ENCODE measurements around the gene ZNF189.

ZNF189 gene

DNA sequence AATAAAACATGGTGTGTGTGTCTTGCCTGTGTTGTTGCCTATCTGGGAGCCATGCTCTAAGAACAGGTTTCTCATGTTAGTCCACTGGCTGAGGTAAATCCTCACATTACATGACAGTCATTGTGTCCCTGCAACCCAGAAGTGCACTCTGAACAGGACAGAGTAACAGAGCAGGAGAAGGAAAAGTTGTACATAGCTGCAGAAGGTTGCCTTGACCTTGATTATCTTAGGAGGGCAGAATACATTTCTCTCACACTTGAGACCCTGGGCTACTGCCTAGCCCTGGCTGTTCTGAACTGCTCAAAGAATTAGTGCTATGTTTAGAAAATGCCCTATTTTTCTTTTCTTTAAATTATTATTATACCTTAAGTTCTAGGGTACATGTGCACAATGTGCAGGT lies 16.9 kb downstream of the ZNF189 start:
- DNase-seq (ENCODE audit: extremely low spot score): no peak
- TF ChIP-seq, protein P1, sequence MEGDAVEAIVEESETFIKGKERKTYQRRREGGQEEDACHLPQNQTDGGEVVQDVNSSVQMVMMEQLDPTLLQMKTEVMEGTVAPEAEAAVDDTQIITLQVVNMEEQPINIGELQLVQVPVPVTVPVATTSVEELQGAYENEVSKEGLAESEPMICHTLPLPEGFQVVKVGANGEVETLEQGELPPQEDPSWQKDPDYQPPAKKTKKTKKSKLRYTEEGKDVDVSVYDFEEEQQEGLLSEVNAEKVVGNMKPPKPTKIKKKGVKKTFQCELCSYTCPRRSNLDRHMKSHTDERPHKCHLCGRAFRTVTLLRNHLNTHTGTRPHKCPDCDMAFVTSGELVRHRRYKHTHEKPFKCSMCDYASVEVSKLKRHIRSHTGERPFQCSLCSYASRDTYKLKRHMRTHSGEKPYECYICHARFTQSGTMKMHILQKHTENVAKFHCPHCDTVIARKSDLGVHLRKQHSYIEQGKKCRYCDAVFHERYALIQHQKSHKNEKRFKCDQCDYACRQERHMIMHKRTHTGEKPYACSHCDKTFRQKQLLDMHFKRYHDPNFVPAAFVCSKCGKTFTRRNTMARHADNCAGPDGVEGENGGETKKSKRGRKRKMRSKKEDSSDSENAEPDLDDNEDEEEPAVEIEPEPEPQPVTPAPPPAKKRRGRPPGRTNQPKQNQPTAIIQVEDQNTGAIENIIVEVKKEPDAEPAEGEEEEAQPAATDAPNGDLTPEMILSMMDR (IDR thresholded peaks at IDR 0.05; ENCODE audit: control extremely low read depth, extremely low read depth, low read depth, missing control alignments): no peak
- ChIA-PET POLR2A (no interaction called here), CTCF (no interaction called here)

DNA sequence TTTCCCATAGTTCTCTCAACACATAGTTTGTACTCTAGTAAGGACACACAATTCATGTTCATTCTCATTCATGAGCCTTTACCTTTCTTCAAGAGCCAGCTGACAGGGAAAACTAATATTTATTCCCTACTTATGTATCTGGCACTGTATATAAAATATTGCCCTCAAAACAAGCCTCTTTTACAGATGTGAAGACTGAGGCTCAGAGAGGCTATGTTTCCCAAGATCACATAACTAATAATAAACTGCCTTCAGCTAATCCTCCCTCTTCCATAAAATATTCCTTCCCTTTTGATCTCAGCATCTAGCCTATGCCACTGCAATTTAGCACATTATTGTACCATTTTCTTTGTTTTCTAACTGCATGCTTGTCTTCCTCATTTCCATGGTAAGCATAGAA lies 18.7 kb downstream of the ZNF189 start:
- TF ChIP-seq, protein P1 (IDR thresholded peaks at IDR 0.05; ENCODE audit: control extremely low read depth, extremely low read depth, low read depth, missing control alignments): no peak
- POLR2A ChIA-PET: no interaction called here
- CTCF ChIA-PET: no interaction called here
- DNase-seq (ENCODE audit: extremely low spot score): no peak

DNA sequence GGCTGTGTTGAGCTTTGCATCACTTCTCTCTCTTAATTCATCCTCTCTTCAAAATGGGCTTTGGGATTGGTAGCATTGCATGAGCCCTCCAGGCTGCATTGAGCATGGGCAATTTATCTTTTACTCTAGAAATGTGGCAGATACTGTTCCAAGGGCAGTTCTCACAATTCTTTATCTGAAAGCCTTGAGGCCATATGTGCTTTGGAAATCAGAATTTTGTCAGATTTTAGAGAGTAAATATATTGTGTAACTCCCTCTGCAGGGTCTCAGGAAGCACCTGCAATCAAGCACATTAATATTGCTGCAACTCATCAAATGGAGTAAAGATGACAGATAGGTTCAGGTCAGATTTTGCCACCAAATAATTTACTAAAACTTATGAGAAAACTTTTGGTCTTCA lies 19.3 kb downstream of the ZNF189 start:
- POLR2A ChIA-PET: no interaction called here
- CTCF ChIA-PET: no interaction called here
- TF ChIP-seq, protein P1 (IDR thresholded peaks at IDR 0.05; ENCODE audit: control extremely low read depth, extremely low read depth, low read depth, missing control alignments): no peak
- no peak for DNase-seq (ENCODE audit: extremely low spot score)

DNA sequence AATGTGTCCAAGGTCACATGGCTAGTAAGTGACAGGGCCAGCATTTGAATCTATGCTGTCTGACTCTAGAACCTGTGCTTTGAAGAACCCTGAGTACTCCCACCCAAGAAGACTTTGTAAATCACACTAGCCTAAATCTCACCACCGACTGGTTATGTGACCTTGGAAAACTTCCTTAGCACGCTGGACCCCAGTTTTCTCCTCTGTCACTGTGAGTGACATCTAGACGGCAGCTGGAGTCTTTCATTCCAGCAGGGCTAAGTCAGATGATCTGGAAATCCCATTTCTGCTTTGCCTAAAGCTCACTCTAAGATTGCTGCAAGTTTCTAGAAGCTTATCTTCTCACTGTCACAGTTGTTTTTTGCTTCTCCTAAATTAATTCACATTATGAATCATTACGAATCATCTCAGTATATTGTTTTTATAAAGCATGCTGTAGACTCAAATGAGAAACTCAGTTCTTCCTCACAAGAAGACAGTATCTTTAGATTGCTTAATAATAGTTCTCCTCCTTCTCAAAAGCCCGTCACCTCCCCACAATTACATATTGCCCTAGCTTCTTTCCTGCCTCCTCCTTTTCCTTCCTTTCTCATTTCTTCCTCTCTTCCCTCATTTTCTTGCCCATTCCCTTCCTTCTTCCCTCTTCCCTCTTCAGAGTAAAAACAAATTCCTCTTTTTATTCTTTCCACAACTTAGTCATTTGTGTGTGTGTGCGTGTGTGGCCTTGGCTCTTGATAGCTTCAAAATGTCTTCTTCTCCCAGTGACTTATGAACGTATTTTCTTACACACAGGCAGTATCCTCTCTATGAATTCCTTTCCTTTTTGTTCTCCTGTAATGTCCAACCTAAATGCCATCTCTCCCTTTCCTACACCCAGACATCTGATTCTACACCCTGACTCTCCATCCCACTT lies 20.1 kb downstream of the ZNF189 start:
- TF ChIP-seq, protein P1 (IDR thresholded peaks at IDR 0.05; ENCODE audit: control extremely low read depth, extremely low read depth, low read depth, missing control alignments): no peak
- ChIA-PET POLR2A (no interaction called here), CTCF (interaction anchor here (0.9 to 1.2 kb wide), 3 partner anchors 40 to 111 kb away, joined by 3 to 5 read pairs (median 3); no protein-coding TSS in a partner anchor)
- DNase-seq (ENCODE audit: extremely low spot score): no peak

DNA sequence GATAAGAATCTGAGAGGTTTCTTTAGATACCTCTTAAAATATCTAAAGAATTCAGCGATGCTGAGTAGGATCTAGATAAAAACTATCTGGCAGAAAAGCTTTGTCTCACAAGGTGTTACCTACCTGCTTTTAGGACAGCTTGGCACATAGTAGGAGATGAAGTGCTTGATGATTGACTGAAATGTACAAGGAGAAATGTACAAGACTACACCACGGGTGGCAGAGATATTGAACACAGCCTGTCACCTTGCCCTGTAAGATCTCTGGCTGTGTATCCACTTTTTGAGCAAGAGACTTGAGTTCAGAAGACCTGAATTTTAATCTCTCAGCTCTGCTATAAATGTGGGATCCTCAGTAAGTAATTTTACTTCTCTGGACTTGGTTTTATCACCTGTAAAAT lies 21.2 kb downstream of the ZNF189 start:
- DNase-seq (ENCODE audit: extremely low spot score): no peak
- POLR2A ChIA-PET: no interaction called here
- CTCF ChIA-PET: interaction anchor here (1.2 kb wide), 1 partner anchor 110 kb away, joined by 3 read pairs; no protein-coding TSS in a partner anchor
- TF ChIP-seq, protein P1 (IDR thresholded peaks at IDR 0.05; ENCODE audit: control extremely low read depth, extremely low read depth, low read depth, missing control alignments): no peak

DNA sequence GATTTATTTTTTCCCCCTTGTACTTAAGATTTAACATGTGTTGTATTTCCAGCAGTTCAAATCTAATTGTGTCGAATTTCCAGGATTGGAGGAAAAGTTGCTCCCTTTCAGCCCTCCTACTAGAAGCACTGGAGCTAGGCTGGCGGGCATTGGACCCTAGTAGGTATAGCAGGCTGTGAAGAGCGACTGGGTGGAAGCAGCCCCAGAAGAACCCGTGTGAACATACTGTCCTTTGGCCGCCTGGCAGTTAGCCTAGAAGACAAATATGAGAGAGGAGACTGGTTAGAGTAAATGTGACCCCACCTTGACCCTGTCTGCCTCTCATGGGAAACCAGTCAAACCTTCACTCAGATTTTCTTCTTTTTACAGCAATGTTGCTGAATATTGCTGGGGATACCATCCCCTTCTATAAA lies 23.0 kb downstream of the ZNF189 start:
- TF ChIP-seq, protein P1 (IDR thresholded peaks at IDR 0.05; ENCODE audit: control extremely low read depth, extremely low read depth, low read depth, missing control alignments): no peak
- CTCF ChIA-PET: interaction anchor here (0.9 to 1.2 kb wide), 2 partner anchors 19 to 20 kb away, joined by 3 to 4 read pairs; no protein-coding TSS in a partner anchor
- POLR2A ChIA-PET: no interaction called here
- DNase-seq (ENCODE audit: extremely low spot score): no peak

Measured in GM10248 (cell line).